ENCODE measurements around the gene SH2B3. TPM values are rescaled to one million over a fixed set of nuclear protein-coding genes. Genes with fewer than 3 reads are reported as not detected.
A peak's percentile ranks its signal among the peaks of the same experiment; 100 is the strongest.

Gene SH2B3
- total and polyA plus RNA-seq, 2 of the 13 experiments (the other 11 are each of a cell fraction or from before 2014, with no cell fraction given): 6.8 to 6.9 TPM

- TF ChIP-seq PCBP1 (IDR thresholded peaks at IDR 0.05; ENCODE audit: borderline replicate concordance, low read depth, low read length) (peak; percentile 56; the same call in 1 of the 2 replicates), KLF6 (CRISPR knock-in tag; IDR thresholded peaks at IDR 0.05) (0 out of 2 replicates have a peak, but pooled peaks have one; percentile 39), ZMYM4 (CRISPR knock-in tag; IDR thresholded peaks at IDR 0.05) (peak; percentile 74), ISL2 (CRISPR knock-in tag; IDR thresholded peaks at IDR 0.05) (peak; percentile 78; the same call in 1 of the 2 replicates), MAZ (IDR thresholded peaks at IDR 0.05; ENCODE audit: borderline replicate concordance, low read depth, low read length) (peak; percentile 85), MAZ (CRISPR knock-in tag; IDR thresholded peaks at IDR 0.05; ENCODE audit: low read depth) (peak; percentile 88), AHR (CRISPR knock-in tag; IDR thresholded peaks at IDR 0.05) (peak; percentile 79; the same call in 1 of the 2 replicates), ZGPAT (CRISPR knock-in tag; IDR thresholded peaks at IDR 0.05) (peak; percentile 78), ZBTB14 (CRISPR knock-in tag; IDR thresholded peaks at IDR 0.05) (no peak), ZNF557 (CRISPR knock-in tag; IDR thresholded peaks at IDR 0.05) (peak; percentile 52; the same call in 1 of the 2 replicates), CHCHD3 (CRISPR knock-in tag; IDR thresholded peaks at IDR 0.05) (no peak), RNF2 (conservative IDR thresholded peaks at IDR 0.05; ENCODE audit: low read depth) (no peak), BRF2 (CRISPR knock-in tag; IDR thresholded peaks at IDR 0.05) (no peak), RBM39 (IDR thresholded peaks at IDR 0.05; ENCODE audit: low read depth, low read length, poor library complexity, severe bottlenecking) (peak; percentile 80), RARG (CRISPR knock-in tag; IDR thresholded peaks at IDR 0.05; ENCODE audit: low read depth) (no peak), ZNF317 (CRISPR knock-in tag; IDR thresholded peaks at IDR 0.05) (peak; percentile 68; the same call in 1 of the 2 replicates), IKZF5 (CRISPR knock-in tag; IDR thresholded peaks at IDR 0.05) (peak; percentile 79), DNMT1 (CRISPR knock-in tag; IDR thresholded peaks at IDR 0.05) (no peak), SALL2 (CRISPR knock-in tag; IDR thresholded peaks at IDR 0.05) (peak; percentile 77), CEBPZ (IDR thresholded peaks at IDR 0.05; ENCODE audit: low read length) (no peak)
Observed at GRCh38 chr12:111405149-111405858, 419 bp upstream of the SH2B3 start (continued).

Data from HepG2 (cell line).